GM18508 (cell line): ENCODE data around the gene IGSF9.
"Not testable (repeated sequence)": the region's sequence is repeated elsewhere in the genome, so short reads cannot be mapped to it uniquely, and the experiment has no call there.

Experiments
- ATAC-seq: cut with Tn5 transposase; IDR thresholded peaks from one replicate; pipeline ENCODE4 v1.9.1; 2021; ENCODE audit warnings: moderate number of reproducible peaks; ENCODE audit not compliant: insufficient read depth, unreplicated experiment

The IGSF9 gene

GRCh38 chr1:159904036-159904435 lies 41.4 kb downstream of the IGSF9 start:
- not testable (repeated sequence) for ATAC-seq

GRCh38 chr1:159902541-159902940 lies 42.9 kb downstream of the IGSF9 start:
- ATAC-seq, result no peak

GRCh38 chr1:159900755-159901360 lies 44.6 kb downstream of the IGSF9 start:
- ATAC-seq, result no peak

- ATAC-seq, result no peak
These were observed 45.2 kb downstream of the IGSF9 start, which contains the start of gene CFAP45 for GRCh38 chr1:159900086-159900680. Gene CFAP45, minus strand, starts transcription at chr1:159900165. Its CDS starts 67 bp downstream, at chr1:159900098.

- ATAC-seq, result not testable (repeated sequence)
These were observed 45.8 kb downstream of the IGSF9 start for GRCh38 chr1:159899634-159900033.

GRCh38 chr1:159898527-159898926 lies 46.9 kb downstream of the IGSF9 start:
- ATAC-seq, result no peak

GRCh38 chr1:159897962-159898361 lies 47.5 kb downstream of the IGSF9 start:
- ATAC-seq, result no peak

GRCh38 chr1:159896546-159896930 lies 48.9 kb downstream of the IGSF9 start:
- ATAC-seq, result no peak

- ATAC-seq, result no peak
These were observed 49.4 kb downstream of the IGSF9 start for GRCh38 chr1:159895836-159896545.

- ATAC-seq, result no peak
These were observed 50.1 kb downstream of the IGSF9 start for GRCh38 chr1:159895286-159895685.

GRCh38 chr1:159892944-159893343 lies 52.5 kb downstream of the IGSF9 start:
- no peak for ATAC-seq

- ATAC-seq, result peak; percentile 56
These were observed 53.9 kb downstream of the IGSF9 start for GRCh38 chr1:159891275-159892157.

GRCh38 chr1:159890390-159890789 lies 55.0 kb downstream of the IGSF9 start:
- ATAC-seq, result no peak

GRCh38 chr1:159889821-159890252 lies 55.6 kb downstream of the IGSF9 start:
- ATAC-seq, result peak; percentile 90

- ATAC-seq, result no peak
These were observed 56.2 kb downstream of the IGSF9 start for GRCh38 chr1:159889202-159889601.

GRCh38 chr1:159884296-159884695 lies 61.1 kb downstream of the IGSF9 start:
- ATAC-seq, result no peak

GRCh38 chr1:159883134-159883533 lies 62.3 kb downstream of the IGSF9 start:
- ATAC-seq, result no peak

- no peak for ATAC-seq
These were observed 62.9 kb downstream of the IGSF9 start for GRCh38 chr1:159882527-159882862.

GRCh38 chr1:159881622-159882526 lies 63.5 kb downstream of the IGSF9 start:
- no peak for ATAC-seq

- ATAC-seq, result no peak
These were observed 65.0 kb downstream of the IGSF9 start for GRCh38 chr1:159880430-159880829.
